Measurements from ENCODE around the gene SERPINE1.

- TF ChIP-seq REST (IDR thresholded peaks at IDR 0.05; ENCODE audit: insufficient read depth in 1 of 2, low read depth in 2 of 2, low read length in 2 of 2) (no peak), SIN3A (IDR thresholded peaks at IDR 0.05; ENCODE audit: borderline replicate concordance, insufficient read depth, low read length) (no peak)
Observed at GRCh38 chr7:101174322-101174854, 47.5 kb downstream of the SERPINE1 start.
